DOHH2 (cell line): ENCODE data around the gene F12.

Experiments
- H3F3A ChIP-seq: fragments of 200-600 bp; sonication (generic), shearing (Covaris generic); 2 replicates; pipeline ENCODE4 v1.6.0; 2016; ENCODE audit warnings: antibody characterized with exemption, mild to moderate bottlenecking; ENCODE audit not compliant: control insufficient read depth, insufficient read depth
- H3K27ac ChIP-seq: fragments of 200-600 bp; sonication (generic); 2 replicates; pipeline ENCODE4 v1.5.1; 2014; ENCODE audit warnings: low read depth, mild to moderate bottlenecking, low read length, moderate library complexity
- H3K27me3 ChIP-seq: fragments of 200-600 bp; sonication (generic); 2 replicates; pipeline ENCODE4 v1.6.1; 2014; ENCODE audit warnings: mild to moderate bottlenecking, low read length, mixed read lengths; ENCODE audit not compliant: control insufficient read depth
- H3K36me3 ChIP-seq: fragments of 200-600 bp; sonication (generic); 2 replicates; pipeline ENCODE4 v1.6.1; 2014; ENCODE audit warnings: mild to moderate bottlenecking, low read length, moderate library complexity, mixed read lengths; ENCODE audit not compliant: control insufficient read depth
- H3K4me1 ChIP-seq: fragments of 200-600 bp; sonication (generic); 2 replicates; pipeline ENCODE4 v1.6.1; 2014; ENCODE audit warnings: mild to moderate bottlenecking, low read length, mixed read lengths; ENCODE audit not compliant: control insufficient read depth
- H3K4me2 ChIP-seq: fragments of 200-600 bp; sonication (generic); 2 replicates; pipeline ENCODE4 v1.6.0; 2014; ENCODE audit warnings: mild to moderate bottlenecking, low read length, moderate library complexity
- H3K4me3 ChIP-seq: fragments of 200-600 bp; sonication (generic); 2 replicates; pipeline ENCODE4 v1.5.1; 2014; ENCODE audit warnings: mild to moderate bottlenecking, low read length, mixed read lengths
- H3K79me2 ChIP-seq: fragments of 200-600 bp; sonication (generic); 2 replicates; pipeline ENCODE4 v1.6.1; 2014; ENCODE audit warnings: mild to moderate bottlenecking, low read length, mixed read lengths; ENCODE audit not compliant: control insufficient read depth
- H3K9me2 ChIP-seq: fragments of 200-600 bp; sonication (generic); replicated peaks from 2 replicates; pipeline ENCODE4 v1.6.1; 2014; ENCODE audit warnings: mild to moderate bottlenecking, low read length, mixed read lengths; ENCODE audit not compliant: control insufficient read depth
- H3K9me3 ChIP-seq: fragments of 200-600 bp; sonication (generic); 2 replicates; pipeline ENCODE4 v1.6.1; 2014; ENCODE audit warnings: antibody characterized with exemption, low read length, mixed read lengths; ENCODE audit not compliant: control insufficient read depth, insufficient read depth
- H4K20me1 ChIP-seq: fragments of 200-600 bp; sonication (generic); 2 replicates; pipeline ENCODE4 v1.6.0; 2014; ENCODE audit warnings: low read depth, mild to moderate bottlenecking, antibody characterized with exemption, low read length, moderate library complexity; ENCODE audit not compliant: control insufficient read depth, insufficient read depth
- CTCF ChIP-seq: fragments of 200-600 bp; sonication (generic); IDR thresholded peaks from one replicate; pipeline ENCODE4 v1.5.1; 2014; ENCODE audit warnings: antibody characterized with exemption, mild to moderate bottlenecking, low read depth, low read length; ENCODE audit not compliant: poor library complexity, severe bottlenecking
- EZH2phosphoT487 ChIP-seq: fragments of 200-600 bp; sonication (generic); IDR thresholded peaks from 2 replicates; pipeline ENCODE4 v1.6.1; 2017; ENCODE audit warnings: borderline replicate concordance, mild to moderate bottlenecking, antibody characterized with exemption, low read length, moderate library complexity, mixed read lengths

The F12 gene

DNA sequence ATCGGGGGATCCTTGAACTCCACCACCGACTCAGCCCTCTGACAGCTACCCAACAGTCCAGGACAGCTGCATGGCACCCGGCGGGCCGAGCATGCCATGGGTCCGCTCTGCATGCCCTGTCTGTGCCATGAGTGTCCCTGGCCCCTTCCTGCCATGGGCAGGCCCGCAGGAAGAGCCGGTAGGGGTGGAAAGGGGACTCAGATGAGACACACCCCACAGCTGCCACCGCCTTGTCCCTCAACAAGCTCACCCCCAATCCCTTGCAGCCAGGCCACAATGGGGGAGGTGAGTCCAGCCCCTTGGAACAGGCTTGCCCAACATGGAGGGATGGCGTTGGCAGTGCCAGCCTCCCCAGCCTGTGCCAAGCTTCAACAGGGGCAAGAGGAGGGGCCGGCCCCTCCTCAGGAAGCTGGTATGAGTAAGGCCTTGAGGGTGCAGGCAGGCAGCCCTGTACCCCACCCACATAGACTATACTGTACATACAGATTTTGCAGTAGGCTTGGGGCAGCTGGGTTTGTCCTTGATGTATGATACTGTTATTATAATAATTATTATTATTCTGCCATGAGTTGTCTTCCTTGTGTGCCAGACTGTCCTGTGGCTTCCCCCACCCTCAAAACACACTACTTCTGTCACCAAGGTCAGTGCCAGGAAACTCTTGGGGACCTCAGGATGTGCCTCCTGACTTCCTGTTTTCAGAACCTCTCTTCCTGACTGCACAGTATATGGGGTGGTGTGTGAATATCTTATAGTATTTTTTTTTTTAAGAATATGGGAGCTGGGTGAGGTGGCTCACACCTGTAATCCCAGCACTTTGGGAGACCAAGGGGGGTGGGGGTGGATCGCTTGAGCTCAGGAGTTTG, 37.1 kb downstream of the F12 start:
- H4K20me1 ChIP-seq: 0 out of 2 replicates have a peak, but pooled peaks cover 2% of the 10 kb centered on the region
- H3K4me2 ChIP-seq: no peak overlapping the region
- no peaks in the 10 kb centered on the region for H3K79me2 ChIP-seq
- H3K9me2 ChIP-seq: no peaks in the 10 kb centered on the region
- H3K27me3 ChIP-seq: no peaks in the 10 kb centered on the region
- no peak overlapping the region for H3K27ac ChIP-seq
- H3K4me1 ChIP-seq: peaks cover 29% of the 10 kb centered on the region
- H3K9me3 ChIP-seq: no peaks in the 10 kb centered on the region
- H3K36me3 ChIP-seq: peaks cover 30% of the 10 kb centered on the region
- no peak overlapping the region for H3K4me3 ChIP-seq
- no peaks in the 10 kb centered on the region for H3F3A ChIP-seq
- TF ChIP-seq CTCF (no peak), EZH2phosphoT487 (no peak)

- Histone ChIP-seq H3K4me2 (no peak overlapping the region), H4K20me1 (0 out of 2 replicates have a peak, but pooled peaks cover 2% of the 10 kb centered on the region), H3K27me3 (no peaks in the 10 kb centered on the region), H3K36me3 (peaks cover 30% of the 10 kb centered on the region), H3K9me3 (no peaks in the 10 kb centered on the region), H3F3A (no peaks in the 10 kb centered on the region), H3K4me1 (peaks cover 29% of the 10 kb centered on the region), H3K27ac (no peak overlapping the region), H3K9me2 (no peaks in the 10 kb centered on the region), H3K79me2 (no peaks in the 10 kb centered on the region), H3K4me3 (no peak overlapping the region)
- TF ChIP-seq EZH2phosphoT487 (no peak), CTCF (no peak)
These were observed 38.0 kb downstream of the F12 start for GRCh38 chr5:177371120-177372033.

DNA sequence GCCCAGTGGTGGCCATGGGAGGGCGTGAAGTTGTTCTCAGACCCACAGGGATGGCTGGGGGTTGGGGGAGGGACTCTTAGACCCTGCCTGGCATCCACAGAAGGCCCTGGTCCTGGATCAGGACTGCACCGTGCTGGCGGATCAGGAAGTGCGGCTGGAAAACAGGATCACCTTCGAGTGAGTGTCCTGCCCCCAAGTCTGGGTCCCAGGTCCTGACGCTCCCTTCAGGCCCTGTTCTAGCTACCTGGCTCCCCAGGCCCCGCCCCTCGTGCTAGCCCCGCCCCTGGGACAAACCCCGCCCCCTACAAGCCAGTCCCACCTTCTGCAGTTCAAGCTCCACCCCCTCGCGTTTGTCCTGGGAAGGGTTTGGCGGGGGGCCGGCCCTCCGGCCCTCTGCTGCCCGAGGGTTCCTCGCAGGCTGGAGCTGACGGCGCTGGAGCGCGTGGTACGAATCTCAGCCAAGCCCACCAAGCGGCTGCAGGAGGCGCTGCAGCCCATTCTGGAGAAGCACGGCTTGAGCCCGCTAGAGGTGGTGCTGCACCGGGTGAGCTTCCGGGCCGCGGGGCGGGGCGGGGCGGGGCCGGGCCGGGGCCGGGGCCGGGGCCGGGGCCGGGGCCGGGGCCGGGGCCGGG, 38.8 kb downstream of the F12 start:
- Histone ChIP-seq H3F3A (no peaks in the 10 kb centered on the region), H3K36me3 (peaks cover 30% of the 10 kb centered on the region), H3K4me2 (no peak overlapping the region), H3K27ac (no peak overlapping the region), H4K20me1 (0 out of 2 replicates have a peak, but pooled peaks cover 2% of the 10 kb centered on the region), H3K27me3 (no peaks in the 10 kb centered on the region), H3K9me2 (no peaks in the 10 kb centered on the region), H3K79me2 (no peaks in the 10 kb centered on the region), H3K4me3 (no peak overlapping the region), H3K9me3 (no peaks in the 10 kb centered on the region), H3K4me1 (peaks cover 29% of the 10 kb centered on the region)
- TF ChIP-seq CTCF: no peak
- TF ChIP-seq EZH2phosphoT487: no peak
